Lung (tissue), 16 donors: ENCODE data around the gene CD3D. TPM values are rescaled to one million over a fixed set of nuclear protein-coding genes. Genes with fewer than 3 reads are reported as not detected.

Experiments used
- ATAC-seq: fragments of 200-7000 bp; cut with Tn5 transposase; one replicate; pipeline ENCODE4 v1.9.1; 2020; ENCODE audit warnings: moderate number of reproducible peaks; ENCODE audit not compliant: insufficient read depth, low FRiP score
- DNase-seq, 3 donors: peaks; one replicate each; pipeline ENCODE4 v3.0.0-alpha.2; 2013 to 2017
- H3K27ac ChIP-seq, 2 donors: one replicate each; pipeline ENCODE4 v1.5.1; 2013; ENCODE audit warnings: mild to moderate bottlenecking in 2 of 2, moderate library complexity in 2 of 2, control low read depth in 1 of 2, inconsistent platforms in 1 of 2, low read depth in 1 of 2, low read length in 1 of 2
- H3K27me3 ChIP-seq, 3 donors: one replicate each; pipeline ENCODE4 v1.5.1; 2013; ENCODE audit warnings: low read length in 2 of 3; ENCODE audit not compliant: control insufficient read depth in 3 of 3, insufficient read depth in 3 of 3
- H3K36me3 ChIP-seq, 4 donors: one replicate each; pipeline ENCODE4 v1.5.1; 2013; ENCODE audit warnings: low read length in 4 of 4, mild to moderate bottlenecking in 1 of 4, moderate library complexity in 1 of 4; ENCODE audit not compliant: control insufficient read depth in 4 of 4, insufficient read depth in 4 of 4
- H3K4me1 ChIP-seq, 5 donors: one replicate each; pipeline ENCODE4 v1.5.1; 2013; ENCODE audit warnings: low read length in 5 of 5, mild to moderate bottlenecking in 2 of 5, moderate library complexity in 1 of 5; ENCODE audit not compliant: control insufficient read depth in 5 of 5, insufficient read depth in 5 of 5
- H3K4me3 ChIP-seq: one replicate; pipeline ENCODE4 v1.5.1; 2013; ENCODE audit warnings: mild to moderate bottlenecking, control low read depth, moderate library complexity
- H3K9ac ChIP-seq, 2 donors: one replicate each; pipeline ENCODE4 v1.5.1; 2013; ENCODE audit warnings: low read length in 2 of 2, control low read depth in 1 of 2; ENCODE audit not compliant: insufficient read depth in 1 of 2
- H3K9me3 ChIP-seq, 4 donors: one replicate each; pipeline ENCODE4 v1.5.1; 2013; ENCODE audit warnings: low read length in 3 of 4, mild to moderate bottlenecking in 1 of 4, moderate library complexity in 1 of 4; ENCODE audit not compliant: control insufficient read depth in 4 of 4, insufficient read depth in 3 of 4
- WGBS, 2 donors: extraction: QIAGEN DNeasy Blood & Tissue Kit; methylation state at CpG; one replicate each; pipeline ENCODE4 v1.1.7; 2013; 5-methylcytosine and 5-hydroxymethylcytosine counted together
- long read RNA-seq, 5 donors: transcript quantifications; one replicate each; lab custom pipeline, GENCODE V29; 2026
- polyA plus RNA-seq, 2 donors: library from polyadenylated mRNA; stranded (reverse); fragments of 200-250 nt; gene quantifications; one replicate each; pipeline ENCODE4 v1.2.1, GENCODE V29; 2013
- total RNA-seq, 2 donors: library from RNA; depleted of rRNA in 1 of 2; stranded (reverse); fragments of >200 nt in 1 of 2; gene quantifications; one replicate each; pipeline ENCODE4 v1.2.1, GENCODE V29; 2014 to 2021
- TF ChIP-seq, protein P1 (sequence below): IDR thresholded peaks from 2 replicates; pipeline ENCODE4 v1.5.1; 2012; ENCODE audit warnings: mild to moderate bottlenecking; ENCODE audit errors: control extremely low read depth, extremely low read depth
- donor health status: control.
- donor health status: control.
- donor health status: Bipolar disorder and iron deficiency.
- donor health status: healthy.
- donor health status: DM: yes; HTN: yes; CAD: no.

The CD3D gene
- total RNA-seq (1 to 10 TPM; 3.8 to 9.3 TPM), polyA plus RNA-seq (1 to 10 TPM; 8.0 to 9.9 TPM)
- long read RNA-seq, donor 1, partial matches to known transcripts: 0 of 1 reads
- long read RNA-seq, donor 1, other reads (novel, unspliced or antisense): 0 of 1 reads
- long read RNA-seq, donor 2: 0 reads
- long read RNA-seq, donor 3: 0 reads
- long read RNA-seq, donor 4, partial matches to known transcripts: 0 of 1 reads
- long read RNA-seq, donor 4, other reads (novel, unspliced or antisense): 0 of 1 reads
- long read RNA-seq, donor 5, partial matches to known transcripts: 0 of 3 reads
- long read RNA-seq, donor 5, other reads (novel, unspliced or antisense): 0 of 3 reads

DNA sequence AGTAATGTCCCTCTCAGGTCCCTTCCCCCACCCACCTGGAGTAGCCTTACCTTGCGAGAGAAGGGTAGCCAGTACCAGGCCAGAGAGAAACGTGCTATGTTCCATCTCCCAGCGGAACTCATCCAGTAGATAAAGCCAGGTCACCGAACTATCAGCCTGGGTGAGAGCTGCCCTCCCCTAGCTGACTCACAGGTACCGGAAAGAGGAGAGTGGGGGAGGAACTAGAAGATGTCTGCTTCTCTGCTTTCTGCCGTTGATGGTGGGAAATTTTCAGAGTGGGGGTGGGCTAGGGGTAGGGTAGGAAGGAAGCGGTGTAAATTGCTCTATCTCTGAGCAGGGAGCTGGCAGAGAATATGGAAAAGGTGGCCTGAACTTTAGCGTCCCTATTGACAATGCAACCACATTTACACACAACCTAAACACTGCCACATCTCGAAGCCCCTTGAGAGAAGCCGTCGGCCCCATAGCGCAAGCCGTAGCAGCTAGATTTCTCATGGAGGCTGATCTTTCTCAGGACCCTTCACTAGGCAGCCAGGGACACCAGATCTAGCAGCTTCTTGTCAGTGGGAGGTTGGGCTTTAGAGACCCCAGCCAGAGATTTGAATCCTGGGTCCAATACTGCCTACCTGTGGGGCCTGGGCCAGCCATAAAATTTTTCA lies at the start of gene CD3D:
Gene CD3D (minus strand): TSS at position 203 of the 659 bp plus-strand sequence. CDS start 98 bp downstream, at position 105.
- Histone ChIP-seq H3K9me3 (no peaks in the 10 kb centered on the region), H3K4me3 (no peak within 1 kb of the TSS), H3K27ac (no peak within 1 kb of the TSS), H3K36me3 (no peaks in the 10 kb centered on the region), H3K4me1 (no peaks in the 10 kb centered on the region), H3K9ac (no peak within 1 kb of the TSS), H3K27me3 (no peaks in the 10 kb centered on the region)
- WGBS, 2 donors: 77 to 85% methylated on average over 13 of the region's 13 CpGs
- TF ChIP-seq, protein P1, sequence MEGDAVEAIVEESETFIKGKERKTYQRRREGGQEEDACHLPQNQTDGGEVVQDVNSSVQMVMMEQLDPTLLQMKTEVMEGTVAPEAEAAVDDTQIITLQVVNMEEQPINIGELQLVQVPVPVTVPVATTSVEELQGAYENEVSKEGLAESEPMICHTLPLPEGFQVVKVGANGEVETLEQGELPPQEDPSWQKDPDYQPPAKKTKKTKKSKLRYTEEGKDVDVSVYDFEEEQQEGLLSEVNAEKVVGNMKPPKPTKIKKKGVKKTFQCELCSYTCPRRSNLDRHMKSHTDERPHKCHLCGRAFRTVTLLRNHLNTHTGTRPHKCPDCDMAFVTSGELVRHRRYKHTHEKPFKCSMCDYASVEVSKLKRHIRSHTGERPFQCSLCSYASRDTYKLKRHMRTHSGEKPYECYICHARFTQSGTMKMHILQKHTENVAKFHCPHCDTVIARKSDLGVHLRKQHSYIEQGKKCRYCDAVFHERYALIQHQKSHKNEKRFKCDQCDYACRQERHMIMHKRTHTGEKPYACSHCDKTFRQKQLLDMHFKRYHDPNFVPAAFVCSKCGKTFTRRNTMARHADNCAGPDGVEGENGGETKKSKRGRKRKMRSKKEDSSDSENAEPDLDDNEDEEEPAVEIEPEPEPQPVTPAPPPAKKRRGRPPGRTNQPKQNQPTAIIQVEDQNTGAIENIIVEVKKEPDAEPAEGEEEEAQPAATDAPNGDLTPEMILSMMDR: no peak
- DNase-seq (no peak), ATAC-seq (no peak)

GRCh38 chr11:118383657-118384056 lies 41.2 kb upstream of the CD3D start:
- Histone ChIP-seq H3K27me3 (no peaks in the 10 kb centered on the region), H3K27ac (no peak overlapping the region), H3K4me3 (no peak overlapping the region), H3K9ac (no peak overlapping the region), H3K4me1 (no peaks in the 10 kb centered on the region), H3K36me3 (peaks cover 27 to 63% (median 52%) of the 10 kb centered on the region in 4 donors), H3K9me3 (no peaks in the 10 kb centered on the region)
- WGBS, 2 donors: 96 to 97% methylated on average over 3 of the region's 3 CpGs
- ATAC-seq (no peak), DNase-seq (no peak)
- TF ChIP-seq, protein P1: no peak

- no peaks in the 10 kb centered on the region for H3K27me3 ChIP-seq
- no peak overlapping the region for H3K9ac ChIP-seq
- no peak overlapping the region for H3K4me3 ChIP-seq
- DNase-seq: no peak
- peaks cover 27 to 63% (median 51%) of the 10 kb centered on the region in 4 donors for H3K36me3 ChIP-seq
- TF ChIP-seq, protein P1: no peak
- H3K9me3 ChIP-seq: no peaks in the 10 kb centered on the region
- H3K4me1 ChIP-seq: no peaks in the 10 kb centered on the region
- WGBS, 2 donors: 93 to 98% methylated on average over 3 of the region's 3 CpGs
- no peak for ATAC-seq
- no peak overlapping the region for H3K27ac ChIP-seq
Measured at GRCh38 chr11:118382954-118383353, 40.4 kb upstream of the CD3D start.
